ENCODE data around the gene FIBCD1.

The FIBCD1 gene

GRCh38 chr9:130945173-130945572 is 6.1 kb upstream of the FIBCD1 start:
- DNase-seq (ENCODE audit: low read depth): no peak
- H3K4me3 ChIP-seq (ENCODE audit: low read length): no peak overlapping the region
- TF ChIP-seq, protein P1, sequence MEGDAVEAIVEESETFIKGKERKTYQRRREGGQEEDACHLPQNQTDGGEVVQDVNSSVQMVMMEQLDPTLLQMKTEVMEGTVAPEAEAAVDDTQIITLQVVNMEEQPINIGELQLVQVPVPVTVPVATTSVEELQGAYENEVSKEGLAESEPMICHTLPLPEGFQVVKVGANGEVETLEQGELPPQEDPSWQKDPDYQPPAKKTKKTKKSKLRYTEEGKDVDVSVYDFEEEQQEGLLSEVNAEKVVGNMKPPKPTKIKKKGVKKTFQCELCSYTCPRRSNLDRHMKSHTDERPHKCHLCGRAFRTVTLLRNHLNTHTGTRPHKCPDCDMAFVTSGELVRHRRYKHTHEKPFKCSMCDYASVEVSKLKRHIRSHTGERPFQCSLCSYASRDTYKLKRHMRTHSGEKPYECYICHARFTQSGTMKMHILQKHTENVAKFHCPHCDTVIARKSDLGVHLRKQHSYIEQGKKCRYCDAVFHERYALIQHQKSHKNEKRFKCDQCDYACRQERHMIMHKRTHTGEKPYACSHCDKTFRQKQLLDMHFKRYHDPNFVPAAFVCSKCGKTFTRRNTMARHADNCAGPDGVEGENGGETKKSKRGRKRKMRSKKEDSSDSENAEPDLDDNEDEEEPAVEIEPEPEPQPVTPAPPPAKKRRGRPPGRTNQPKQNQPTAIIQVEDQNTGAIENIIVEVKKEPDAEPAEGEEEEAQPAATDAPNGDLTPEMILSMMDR (conservative IDR thresholded peaks at IDR 0.05; ENCODE audit: low read depth, low read length): no peak

GRCh38 chr9:130944510-130945058 is 5.5 kb upstream of the FIBCD1 start:
- TF ChIP-seq, protein P1 (conservative IDR thresholded peaks at IDR 0.05; ENCODE audit: low read depth, low read length): no peak
- H3K4me3 ChIP-seq (ENCODE audit: low read length): no peak overlapping the region
- DNase-seq (ENCODE audit: low read depth): no peak

DNA sequence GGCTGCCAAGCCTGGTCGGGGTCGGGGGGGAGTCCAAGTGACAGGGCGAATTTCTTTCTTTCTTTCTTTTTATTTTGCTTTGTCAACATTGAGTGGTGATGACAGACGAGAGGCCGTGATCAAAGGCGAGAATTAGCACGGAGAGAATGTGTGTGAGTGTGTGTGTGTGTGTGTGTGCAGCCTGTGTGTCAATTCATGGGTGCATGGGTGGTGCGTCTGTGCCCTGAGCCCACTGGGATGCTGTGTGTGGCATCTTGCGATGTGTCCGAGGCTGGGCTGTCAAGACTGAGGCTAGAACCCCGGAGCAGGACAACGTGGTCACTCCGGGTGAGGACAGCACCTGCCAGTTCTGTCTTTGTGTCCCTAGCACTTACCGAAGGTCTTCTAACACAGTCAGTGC is 4.7 kb upstream of the FIBCD1 start:
- H3K4me3 ChIP-seq (ENCODE audit: low read length): no peak overlapping the region
- DNase-seq (ENCODE audit: low read depth): no peak
- TF ChIP-seq, protein P1 (conservative IDR thresholded peaks at IDR 0.05; ENCODE audit: low read depth, low read length): no peak

DNA sequence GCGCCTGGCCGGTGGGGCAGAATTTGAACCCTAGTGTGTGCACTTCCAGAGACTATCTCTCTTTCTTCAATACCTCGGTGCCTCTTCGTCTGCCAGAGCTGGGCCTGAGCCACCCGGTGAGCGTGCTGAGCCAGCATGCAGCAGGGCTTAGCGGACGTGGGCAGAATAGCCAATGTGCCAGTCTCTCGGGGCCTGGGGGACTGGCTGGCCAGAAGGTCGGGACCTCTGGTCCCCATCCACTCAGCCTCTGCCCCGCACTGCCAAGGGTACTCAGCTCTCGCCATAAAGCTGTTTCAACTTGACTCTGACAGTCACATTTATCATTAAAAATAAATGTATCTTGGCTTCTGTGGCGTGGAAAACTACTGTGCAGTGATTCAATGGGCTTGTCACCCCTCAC is 4.2 kb upstream of the FIBCD1 start:
- no peak overlapping the region for H3K4me3 ChIP-seq (ENCODE audit: low read length)
- DNase-seq (ENCODE audit: low read depth): no peak
- TF ChIP-seq, protein P1 (conservative IDR thresholded peaks at IDR 0.05; ENCODE audit: low read depth, low read length): no peak

GRCh38 chr9:130942679-130943078 is 3.6 kb upstream of the FIBCD1 start:
- TF ChIP-seq, protein P1 (conservative IDR thresholded peaks at IDR 0.05; ENCODE audit: low read depth, low read length): no peak
- no peak overlapping the region for H3K4me3 ChIP-seq (ENCODE audit: low read length)
- DNase-seq (ENCODE audit: low read depth): no peak

GRCh38 chr9:130942084-130942483 is 3.0 kb upstream of the FIBCD1 start:
- H3K4me3 ChIP-seq (ENCODE audit: low read length): no peak overlapping the region
- DNase-seq (ENCODE audit: low read depth): no peak
- TF ChIP-seq, protein P1 (conservative IDR thresholded peaks at IDR 0.05; ENCODE audit: low read depth, low read length): no peak

DNA sequence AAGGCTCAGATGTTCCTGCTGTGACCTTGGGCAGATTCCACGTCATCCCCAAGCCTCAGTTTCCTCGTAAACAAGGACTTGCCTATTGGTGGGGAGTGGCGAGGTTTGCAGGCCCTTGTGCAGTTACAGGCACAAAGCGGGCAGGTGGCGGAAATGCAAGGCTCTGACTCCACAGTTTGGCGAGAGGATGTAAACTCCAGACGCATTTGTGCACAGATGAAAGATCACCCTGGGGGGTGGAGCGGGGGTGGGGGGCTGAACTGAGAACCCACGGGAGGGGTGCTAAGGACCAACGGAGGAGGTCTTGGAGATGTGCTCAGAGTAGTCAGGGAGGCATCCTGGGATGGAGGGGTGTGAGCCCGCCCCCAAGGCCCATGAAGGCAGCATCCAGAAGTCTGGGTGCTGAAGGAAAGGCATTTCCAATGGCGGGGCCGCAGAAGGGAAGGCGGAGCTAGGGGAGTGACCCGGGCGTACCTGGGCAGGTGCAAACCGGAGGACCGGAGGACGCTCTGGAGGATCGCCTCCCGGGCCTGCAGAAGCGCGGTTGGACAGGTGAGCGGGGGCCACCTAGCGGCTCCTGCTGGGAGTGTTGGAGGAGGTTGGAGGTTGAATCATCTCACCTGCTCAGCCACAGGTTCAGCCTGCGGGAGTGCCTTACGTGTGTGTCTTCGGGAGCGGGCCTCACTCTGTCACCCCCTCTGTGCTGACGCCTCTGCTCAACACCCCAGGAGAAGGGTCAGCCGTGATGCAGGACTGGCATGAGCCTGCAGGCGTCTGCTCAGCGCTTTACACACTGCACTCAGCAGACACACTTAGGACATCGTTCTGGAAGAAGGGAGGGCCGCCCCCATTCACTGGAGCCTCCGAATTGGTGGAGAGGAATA is 1.9 kb upstream of the FIBCD1 start:
- TF ChIP-seq, protein P1 (conservative IDR thresholded peaks at IDR 0.05; ENCODE audit: low read depth, low read length): peak; percentile 85
- no peak for DNase-seq (ENCODE audit: low read depth)
- no peak overlapping the region for H3K4me3 ChIP-seq (ENCODE audit: low read length)

All from retinal pigment epithelial cell (primary cell).